ENCODE data around the gene DEK. TPM values are rescaled to one million over a fixed set of nuclear protein-coding genes. Genes with fewer than 3 reads are reported as not detected.

DEK gene
- total and polyA plus RNA-seq, 8 donors, result 13.8 to 34.1 (median 26.0) TPM

- no peak for FAIRE-seq
- TF ChIP-seq CTCF (IDR thresholded peaks at IDR 0.05), result no peak
- 90 to 95% methylated on average over 4 of the region's 4 CpGs for WGBS, 2 donors
These were observed 43.1 kb downstream of the DEK start for GRCh38 chr6:18221288-18221615.

GRCh38 chr6:18219591-18219990 is 44.7 kb downstream of the DEK start:
- ATAC-seq, result no peak
- 67 to 75% methylated on average over 7 of the region's 7 CpGs for WGBS, 2 donors
- no peak for DNase-seq
- Histone ChIP-seq H3K4me3 (no peak overlapping the region), H3K36me3 (peaks cover 0 to 8% (median 0%) of the 10 kb centered on the region in 3 donors), H3K27me3 (no peaks in the 10 kb centered on the region), H3K9me3 (no peaks in the 10 kb centered on the region), H3K27ac (no peak overlapping the region), H3K4me1 (no peaks in the 10 kb centered on the region)
- TF ChIP-seq CTCF (IDR thresholded peaks at IDR 0.05), result no peak
- no peak for FAIRE-seq
- intact Hi-C loops (cut with DNase I), result no loop called here

More at GRCh38 chr6:18221288-18221615, 43.1 kb downstream of the DEK start:
- Histone ChIP-seq H3K4me1 (no peaks in the 10 kb centered on the region), H3K27ac (no peak overlapping the region), H3K9me3 (no peaks in the 10 kb centered on the region), H3K4me3 (no peak overlapping the region), H3K27me3 (no peaks in the 10 kb centered on the region), H3K36me3 (no peaks in the 10 kb centered on the region)
- no peak for ATAC-seq
- DNase-seq, result no peak
- intact Hi-C loops (cut with DNase I), result no loop called here

GRCh38 chr6:18218233-18218632 is 46.1 kb downstream of the DEK start:
- intact Hi-C loops (cut with DNase I), result no loop called here
- no peaks in the 10 kb centered on the region for H3K4me1 ChIP-seq
- peak in 1 of 4 donors; percentile 19 for ATAC-seq
- no peak for TF ChIP-seq CTCF (IDR thresholded peaks at IDR 0.05)
- DNase-seq, result no peak
- no peak overlapping the region for H3K27ac ChIP-seq
- no peak overlapping the region for H3K4me3 ChIP-seq
- no peaks in the 10 kb centered on the region for H3K9me3 ChIP-seq
- peaks cover 0 to 8% (median 0%) of the 10 kb centered on the region in 3 donors for H3K36me3 ChIP-seq
- no peak for FAIRE-seq
- H3K27me3 ChIP-seq, result no peaks in the 10 kb centered on the region
- 95 to 96% methylated on average over 3 of the region's 3 CpGs for WGBS, 2 donors

- TF ChIP-seq CTCF (IDR thresholded peaks at IDR 0.05), result no peak
- Histone ChIP-seq H3K9me3 (no peaks in the 10 kb centered on the region), H3K36me3 (peaks cover 0 to 8% (median 0%) of the 10 kb centered on the region in 3 donors), H3K27me3 (no peaks in the 10 kb centered on the region), H3K4me3 (no peak overlapping the region), H3K27ac (no peak overlapping the region), H3K4me1 (no peaks in the 10 kb centered on the region)
- intact Hi-C loops (cut with DNase I), result no loop called here
- no peak for FAIRE-seq
- 94 to 95% methylated on average over 7 of the region's 7 CpGs for WGBS, 2 donors
- no peak for ATAC-seq
- no peak for DNase-seq
These were observed 47.9 kb downstream of the DEK start for GRCh38 chr6:18216411-18216810.

GRCh38 chr6:18215436-18215835 is 48.9 kb downstream of the DEK start:
- no peak overlapping the region for H3K27ac ChIP-seq
- H3K9me3 ChIP-seq, result no peaks in the 10 kb centered on the region
- DNase-seq, result no peak
- ATAC-seq, result no peak
- no peaks in the 10 kb centered on the region for H3K4me1 ChIP-seq
- intact Hi-C loops (cut with DNase I), result no loop called here
- FAIRE-seq, result no peak
- no peak for TF ChIP-seq CTCF (IDR thresholded peaks at IDR 0.05)
- H3K27me3 ChIP-seq, result no peaks in the 10 kb centered on the region
- H3K4me3 ChIP-seq, result no peak overlapping the region
- H3K36me3 ChIP-seq, result peaks cover 0 to 8% (median 0%) of the 10 kb centered on the region in 3 donors
- WGBS, 2 donors, result 83 to 86% methylated on average over 7 of the region's 7 CpGs

Data from pancreas (tissue), 10 donors.